Measurements from ENCODE around the gene GPR42. TPM values are rescaled to one million over a fixed set of nuclear protein-coding genes. Genes with fewer than 3 reads are reported as not detected.

GPR42 gene
- total RNA-seq, 1 experiment from 2014 or later, result not detected

- POLR2A ChIA-PET (ENCODE audit: low non-redundant PET), result no interaction called here
- Histone ChIP-seq H3K27me3 (replicated peaks; ENCODE audit: insufficient read depth, low read depth, low read length, poor library complexity) (peaks cover 73% of the 10 kb centered on the region), H3K9me3 (ENCODE audit: low read depth, low read length, poor library complexity, severe bottlenecking) (no peaks in the 10 kb centered on the region), H3K4me3 (ENCODE audit: low read depth, low read length, poor library complexity, severe bottlenecking) (no peak overlapping the region), H3K27ac (ENCODE audit: low read depth, low read length, poor library complexity, severe bottlenecking) (no peak overlapping the region), H3K4me1 (ENCODE audit: insufficient read depth, low read length, poor library complexity, severe bottlenecking) (no peaks in the 10 kb centered on the region), H3K36me3 (ENCODE audit: insufficient read depth, low read length, poor library complexity, severe bottlenecking) (no peaks in the 10 kb centered on the region)
- DNase-seq (ENCODE audit: low spot score), result no peak
- CTCF ChIA-PET, result no interaction called here
- intact Hi-C loops (cut with micrococcal nuclease; ENCODE audit: unreplicated experiment), result no loop called here
- BruUV-seq (replicated peaks), result no TSS peak
- no peak for TF ChIP-seq EZH2 (IDR thresholded peaks at IDR 0.05; ENCODE audit: borderline replicate concordance, low read depth, low read length, poor library complexity, severe bottlenecking)
- no peak for TF ChIP-seq CTCF (conservative IDR thresholded peaks at IDR 0.05; ENCODE audit: low read depth, low read length)
These were observed 43.6 kb downstream of the GPR42 start for GRCh38 chr19:35414442-35414841.

GRCh38 chr19:35416331-35416730, 45.5 kb downstream of the GPR42 start:
- CTCF ChIA-PET, result no interaction called here
- Histone ChIP-seq H3K9me3 (ENCODE audit: low read depth, low read length, poor library complexity, severe bottlenecking) (no peaks in the 10 kb centered on the region), H3K4me1 (ENCODE audit: insufficient read depth, low read length, poor library complexity, severe bottlenecking) (no peaks in the 10 kb centered on the region), H3K27me3 (replicated peaks; ENCODE audit: insufficient read depth, low read depth, low read length, poor library complexity) (peaks cover 57% of the 10 kb centered on the region), H3K27ac (ENCODE audit: low read depth, low read length, poor library complexity, severe bottlenecking) (no peak overlapping the region), H3K4me3 (ENCODE audit: low read depth, low read length, poor library complexity, severe bottlenecking) (no peak overlapping the region), H3K36me3 (ENCODE audit: insufficient read depth, low read length, poor library complexity, severe bottlenecking) (no peaks in the 10 kb centered on the region)
- intact Hi-C loops (cut with micrococcal nuclease; ENCODE audit: unreplicated experiment), result no loop called here
- POLR2A ChIA-PET (ENCODE audit: low non-redundant PET), result interaction anchor here (0.6 kb wide), 1 partner anchor 137 kb away, joined by 3 read pairs; no protein-coding TSS in a partner anchor
- TF ChIP-seq EZH2 (IDR thresholded peaks at IDR 0.05; ENCODE audit: borderline replicate concordance, low read depth, low read length, poor library complexity, severe bottlenecking), result no peak
- TF ChIP-seq CTCF (conservative IDR thresholded peaks at IDR 0.05; ENCODE audit: low read depth, low read length), result no peak
- BruUV-seq (replicated peaks), result no TSS peak
- DNase-seq (ENCODE audit: low spot score), result no peak

GRCh38 chr19:35417278-35417677, 46.4 kb downstream of the GPR42 start:
- H3K9me3 ChIP-seq (ENCODE audit: low read depth, low read length, poor library complexity, severe bottlenecking), result no peaks in the 10 kb centered on the region
- TF ChIP-seq CTCF (conservative IDR thresholded peaks at IDR 0.05; ENCODE audit: low read depth, low read length) (no peak), EZH2 (IDR thresholded peaks at IDR 0.05; ENCODE audit: borderline replicate concordance, low read depth, low read length, poor library complexity, severe bottlenecking) (no peak)
- H3K4me3 ChIP-seq (ENCODE audit: low read depth, low read length, poor library complexity, severe bottlenecking), result no peak overlapping the region
- no TSS peak for BruUV-seq (replicated peaks)
- H3K27ac ChIP-seq (ENCODE audit: low read depth, low read length, poor library complexity, severe bottlenecking), result no peak overlapping the region
- DNase-seq (ENCODE audit: low spot score), result no peak
- intact Hi-C loops (cut with micrococcal nuclease; ENCODE audit: unreplicated experiment), result no loop called here
- H3K27me3 ChIP-seq (replicated peaks; ENCODE audit: insufficient read depth, low read depth, low read length, poor library complexity), result peaks cover 52% of the 10 kb centered on the region
- CTCF ChIA-PET, result no interaction called here
- POLR2A ChIA-PET (ENCODE audit: low non-redundant PET), result no interaction called here
- no peaks in the 10 kb centered on the region for H3K4me1 ChIP-seq (ENCODE audit: insufficient read depth, low read length, poor library complexity, severe bottlenecking)
- H3K36me3 ChIP-seq (ENCODE audit: insufficient read depth, low read length, poor library complexity, severe bottlenecking), result no peaks in the 10 kb centered on the region
